T-helper 2 cell treated with Interferon-gamma antibody and Interleukin-4, amounts not matched to agents 5 μg/mL and 100 μg/mL, for 36 hours (primary cell): ENCODE data around the gene MYO1E.

ENCODE experiments used
- DNase-seq: peaks from one replicate; pipeline ENCODE4 v3.0.0; 2021; ENCODE audit warnings: low spot score
- H3K27ac Mint-ChIP-seq: one replicate; pipeline ENCODE4 v1.8.0; 2021; ENCODE audit warnings: mild to moderate bottlenecking, mixed read lengths
- H3K27me3 Mint-ChIP-seq: one replicate; pipeline ENCODE4 v1.8.0; 2021; ENCODE audit warnings: low read depth, mixed read lengths
- H3K36me3 Mint-ChIP-seq: one replicate; pipeline ENCODE4 v1.8.0; 2021; ENCODE audit warnings: low read depth, mixed read lengths
- H3K4me1 Mint-ChIP-seq: one replicate; pipeline ENCODE4 v1.8.0; 2021; ENCODE audit warnings: low read depth, mixed read lengths
- H3K4me3 Mint-ChIP-seq: one replicate; pipeline ENCODE4 v1.8.0; 2022; ENCODE audit warnings: mild to moderate bottlenecking, moderate library complexity, mixed read lengths
- H3K9me3 Mint-ChIP-seq: one replicate; pipeline ENCODE4 v1.8.0; 2021; ENCODE audit warnings: mixed read lengths

The MYO1E gene

GRCh38 chr15:59309405-59309804 lies 63.3 kb downstream of the MYO1E start:
- no peak overlapping the region for H3K27ac Mint-ChIP-seq
- no peaks in the 10 kb centered on the region for H3K9me3 Mint-ChIP-seq
- no peak for DNase-seq
- no peaks in the 10 kb centered on the region for H3K36me3 Mint-ChIP-seq
- H3K4me1 Mint-ChIP-seq, result peaks cover 11% of the 10 kb centered on the region
- no peak overlapping the region for H3K4me3 Mint-ChIP-seq
- H3K27me3 Mint-ChIP-seq, result peaks cover 16% of the 10 kb centered on the region

GRCh38 chr15:59307165-59307537 lies 65.5 kb downstream of the MYO1E start:
- Mint-ChIP-seq H3K4me3 (no peak overlapping the region), H3K4me1 (peaks cover 16% of the 10 kb centered on the region), H3K27me3 (peaks cover 16% of the 10 kb centered on the region), H3K9me3 (no peaks in the 10 kb centered on the region), H3K27ac (no peak overlapping the region), H3K36me3 (no peaks in the 10 kb centered on the region)
- DNase-seq, result no peak

- Mint-ChIP-seq H3K27me3 (peaks cover 11% of the 10 kb centered on the region), H3K4me3 (no peak overlapping the region), H3K9me3 (no peaks in the 10 kb centered on the region), H3K4me1 (peaks cover 17% of the 10 kb centered on the region), H3K36me3 (no peaks in the 10 kb centered on the region), H3K27ac (no peak overlapping the region)
- no peak for DNase-seq
Measured at GRCh38 chr15:59306520-59307164, 66.0 kb downstream of the MYO1E start.

- Mint-ChIP-seq H3K27ac (no peak overlapping the region), H3K4me1 (peaks cover 33% of the 10 kb centered on the region), H3K9me3 (no peaks in the 10 kb centered on the region), H3K27me3 (peaks cover 11% of the 10 kb centered on the region), H3K4me3 (no peak overlapping the region), H3K36me3 (no peaks in the 10 kb centered on the region)
- DNase-seq, result no peak
Measured at GRCh38 chr15:59304807-59305206, 67.9 kb downstream of the MYO1E start.

GRCh38 chr15:59304034-59304795 lies 68.5 kb downstream of the MYO1E start:
- no peak for DNase-seq
- H3K4me1 Mint-ChIP-seq, result peaks cover 39% of the 10 kb centered on the region
- H3K27me3 Mint-ChIP-seq, result peaks cover 9% of the 10 kb centered on the region
- H3K9me3 Mint-ChIP-seq, result no peaks in the 10 kb centered on the region
- H3K36me3 Mint-ChIP-seq, result no peaks in the 10 kb centered on the region
- H3K27ac Mint-ChIP-seq, result no peak overlapping the region
- H3K4me3 Mint-ChIP-seq, result no peak overlapping the region

- Mint-ChIP-seq H3K27ac (no peak overlapping the region), H3K4me3 (no peak overlapping the region)
Measured at GRCh38 chr15:59303633-59304032, 69.0 kb downstream of the MYO1E start.

GRCh38 chr15:59303136-59303535 lies 69.5 kb downstream of the MYO1E start:
- Mint-ChIP-seq H3K27ac (no peak overlapping the region), H3K4me1 (peaks cover 46% of the 10 kb centered on the region), H3K36me3 (no peaks in the 10 kb centered on the region), H3K27me3 (peaks cover 5% of the 10 kb centered on the region), H3K9me3 (no peaks in the 10 kb centered on the region), H3K4me3 (no peak overlapping the region)
- DNase-seq, result no peak

More at GRCh38 chr15:59303633-59304032, 69.0 kb downstream of the MYO1E start:
- peaks cover 42% of the 10 kb centered on the region for H3K4me1 Mint-ChIP-seq
- H3K27me3 Mint-ChIP-seq, result peaks cover 5% of the 10 kb centered on the region
- no peaks in the 10 kb centered on the region for H3K9me3 Mint-ChIP-seq
- no peak for DNase-seq
- no peaks in the 10 kb centered on the region for H3K36me3 Mint-ChIP-seq

GRCh38 chr15:59301527-59301926 lies 71.1 kb downstream of the MYO1E start:
- DNase-seq, result no peak
- peak overlapping the region; percentile 86 for H3K27ac Mint-ChIP-seq
- H3K4me1 Mint-ChIP-seq, result peaks cover 50% of the 10 kb centered on the region
- H3K27me3 Mint-ChIP-seq, result peaks cover under 1% of the 10 kb centered on the region
- H3K9me3 Mint-ChIP-seq, result no peaks in the 10 kb centered on the region
- H3K36me3 Mint-ChIP-seq, result no peaks in the 10 kb centered on the region
- H3K4me3 Mint-ChIP-seq, result peak overlapping the region; percentile 77

GRCh38 chr15:59300618-59301139 lies 72.0 kb downstream of the MYO1E start:
- H3K27ac Mint-ChIP-seq, result peak overlapping the region; percentile 86
- peak overlapping the region; percentile 77 for H3K4me3 Mint-ChIP-seq
- H3K36me3 Mint-ChIP-seq, result no peaks in the 10 kb centered on the region
- H3K9me3 Mint-ChIP-seq, result no peaks in the 10 kb centered on the region
- H3K4me1 Mint-ChIP-seq, result peaks cover 53% of the 10 kb centered on the region
- no peak for DNase-seq
- no peaks in the 10 kb centered on the region for H3K27me3 Mint-ChIP-seq

GRCh38 chr15:59299929-59300617 lies 72.6 kb downstream of the MYO1E start:
- peak overlapping the region; percentile 77 for H3K4me3 Mint-ChIP-seq
- no peaks in the 10 kb centered on the region for H3K9me3 Mint-ChIP-seq
- H3K4me1 Mint-ChIP-seq, result peaks cover 48% of the 10 kb centered on the region
- peak overlapping the region; percentile 86 for H3K27ac Mint-ChIP-seq
- peaks cover 1% of the 10 kb centered on the region for H3K27me3 Mint-ChIP-seq
- H3K36me3 Mint-ChIP-seq, result no peaks in the 10 kb centered on the region
- DNase-seq, result peak; percentile 81

- peaks cover 51% of the 10 kb centered on the region for H3K4me1 Mint-ChIP-seq
- no peak overlapping the region for H3K27ac Mint-ChIP-seq
- peaks cover 8% of the 10 kb centered on the region for H3K27me3 Mint-ChIP-seq
- H3K36me3 Mint-ChIP-seq, result no peaks in the 10 kb centered on the region
- H3K4me3 Mint-ChIP-seq, result no peak overlapping the region
- no peaks in the 10 kb centered on the region for H3K9me3 Mint-ChIP-seq
- DNase-seq, result no peak
Measured at GRCh38 chr15:59298854-59299250, 73.8 kb downstream of the MYO1E start.

- peak; percentile 62 for DNase-seq
- no peaks in the 10 kb centered on the region for H3K36me3 Mint-ChIP-seq
- H3K4me1 Mint-ChIP-seq, result peaks cover 48% of the 10 kb centered on the region
- H3K27me3 Mint-ChIP-seq, result peaks cover 8% of the 10 kb centered on the region
- peak overlapping the region; percentile 46 for H3K4me3 Mint-ChIP-seq
- no peaks in the 10 kb centered on the region for H3K9me3 Mint-ChIP-seq
- H3K27ac Mint-ChIP-seq, result no peak overlapping the region
Measured at GRCh38 chr15:59298225-59298853, 74.3 kb downstream of the MYO1E start.

GRCh38 chr15:59296181-59296617 lies 76.5 kb downstream of the MYO1E start:
- peaks cover 18% of the 10 kb centered on the region for H3K27me3 Mint-ChIP-seq
- H3K36me3 Mint-ChIP-seq, result no peaks in the 10 kb centered on the region
- H3K27ac Mint-ChIP-seq, result no peak overlapping the region
- H3K4me1 Mint-ChIP-seq, result peaks cover 42% of the 10 kb centered on the region
- H3K4me3 Mint-ChIP-seq, result no peak overlapping the region
- no peak for DNase-seq
- no peaks in the 10 kb centered on the region for H3K9me3 Mint-ChIP-seq
